NB4 (cell line): ENCODE data around the gene SESN2.

Experiments
- POLR2A ChIP-seq: IDR thresholded peaks from 2 replicates; pipeline ENCODE4 v1.6.1; 2011; ENCODE audit warnings: mild to moderate bottlenecking; ENCODE audit not compliant: insufficient read length; ENCODE audit errors: extremely low read depth
- TF ChIP-seq, protein P1 (sequence below): IDR thresholded peaks from one replicate; pipeline ENCODE4 v1.5.1; 2012; ENCODE audit warnings: low read depth, low read length
- TF ChIP-seq, protein P2 (sequence below): IDR thresholded peaks from 2 replicates; pipeline ENCODE4 v1.6.1; 2011; ENCODE audit warnings: low read depth, low read length

- TF ChIP-seq, protein P1, sequence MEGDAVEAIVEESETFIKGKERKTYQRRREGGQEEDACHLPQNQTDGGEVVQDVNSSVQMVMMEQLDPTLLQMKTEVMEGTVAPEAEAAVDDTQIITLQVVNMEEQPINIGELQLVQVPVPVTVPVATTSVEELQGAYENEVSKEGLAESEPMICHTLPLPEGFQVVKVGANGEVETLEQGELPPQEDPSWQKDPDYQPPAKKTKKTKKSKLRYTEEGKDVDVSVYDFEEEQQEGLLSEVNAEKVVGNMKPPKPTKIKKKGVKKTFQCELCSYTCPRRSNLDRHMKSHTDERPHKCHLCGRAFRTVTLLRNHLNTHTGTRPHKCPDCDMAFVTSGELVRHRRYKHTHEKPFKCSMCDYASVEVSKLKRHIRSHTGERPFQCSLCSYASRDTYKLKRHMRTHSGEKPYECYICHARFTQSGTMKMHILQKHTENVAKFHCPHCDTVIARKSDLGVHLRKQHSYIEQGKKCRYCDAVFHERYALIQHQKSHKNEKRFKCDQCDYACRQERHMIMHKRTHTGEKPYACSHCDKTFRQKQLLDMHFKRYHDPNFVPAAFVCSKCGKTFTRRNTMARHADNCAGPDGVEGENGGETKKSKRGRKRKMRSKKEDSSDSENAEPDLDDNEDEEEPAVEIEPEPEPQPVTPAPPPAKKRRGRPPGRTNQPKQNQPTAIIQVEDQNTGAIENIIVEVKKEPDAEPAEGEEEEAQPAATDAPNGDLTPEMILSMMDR, result no peak
- TF ChIP-seq, protein P2, sequence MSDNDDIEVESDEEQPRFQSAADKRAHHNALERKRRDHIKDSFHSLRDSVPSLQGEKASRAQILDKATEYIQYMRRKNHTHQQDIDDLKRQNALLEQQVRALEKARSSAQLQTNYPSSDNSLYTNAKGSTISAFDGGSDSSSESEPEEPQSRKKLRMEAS, result peak; percentile 33; the same call in 1 of the 2 replicates
- no peak for TF ChIP-seq POLR2A
Observed at GRCh38 chr1:28313702-28314546, 54.6 kb downstream of the SESN2 start.
